HTERT RPE-1 (cell line): ENCODE data around the gene NCOA1.
"Not testable (repeated sequence)": the region's sequence is repeated elsewhere in the genome, so short reads cannot be mapped to it uniquely, and the experiment has no call there.

Experiments
- in situ Hi-C: fragments of 300-500 bp; cut with MboI; formaldehyde crosslinking; loops from 4 replicates; pipeline ENCODE4 v1.14.3; 2020; ENCODE audit warnings: low sequenced_read_pairs

The NCOA1 gene

GRCh38 chr2:24570225-24570624 lies 79.2 kb downstream of the NCOA1 start:
- in situ Hi-C loops = no loop called here

GRCh38 chr2:24571828-24572442 lies 80.9 kb downstream of the NCOA1 start:
- in situ Hi-C loops = no loop called here

GRCh38 chr2:24576146-24576545 lies 85.1 kb downstream of the NCOA1 start:
- in situ Hi-C loops = no loop called here

- in situ Hi-C loops = no loop called here
Measured at GRCh38 chr2:24576617-24577016, 85.6 kb downstream of the NCOA1 start.

GRCh38 chr2:24577481-24577880 lies 86.4 kb downstream of the NCOA1 start:
- in situ Hi-C loops = no loop called here

GRCh38 chr2:24579053-24579803 lies 88.2 kb downstream of the NCOA1 start:
- in situ Hi-C loops = no loop called here

GRCh38 chr2:24580561-24580960 lies 89.5 kb downstream of the NCOA1 start:
- in situ Hi-C loops = no loop called here

- in situ Hi-C loops = not testable (repeated sequence)
Measured at GRCh38 chr2:24581971-24582370, 90.9 kb downstream of the NCOA1 start.

- in situ Hi-C loops = no loop called here
Measured at GRCh38 chr2:24586955-24587354, 95.9 kb downstream of the NCOA1 start.

- in situ Hi-C loops = no loop called here
Measured at GRCh38 chr2:24588294-24588693, 97.2 kb downstream of the NCOA1 start.

- in situ Hi-C loops = no loop called here
Measured at GRCh38 chr2:24592441-24593100, 101.5 kb downstream of the NCOA1 start.

GRCh38 chr2:24594283-24594682 lies 103.2 kb downstream of the NCOA1 start:
- in situ Hi-C loops = no loop called here

GRCh38 chr2:24597181-24597870 lies 106.3 kb downstream of the NCOA1 start:
- in situ Hi-C loops = no loop called here

GRCh38 chr2:24600140-24600539 lies 109.1 kb downstream of the NCOA1 start:
- in situ Hi-C loops = not testable (repeated sequence)

- in situ Hi-C loops = no loop called here
Measured at GRCh38 chr2:24611631-24612030, 120.6 kb downstream of the NCOA1 start.

- in situ Hi-C loops = no loop called here
Measured at GRCh38 chr2:24613154-24613814, 122.2 kb downstream of the NCOA1 start.

GRCh38 chr2:24616616-24617015 lies 125.6 kb downstream of the NCOA1 start:
- in situ Hi-C loops = no loop called here

- in situ Hi-C loops = no loop called here
Measured at GRCh38 chr2:24617424-24617823, 126.4 kb downstream of the NCOA1 start.

- in situ Hi-C loops = no loop called here
Measured at GRCh38 chr2:24618144-24618543, 127.1 kb downstream of the NCOA1 start.

GRCh38 chr2:24618680-24619079 lies 127.6 kb downstream of the NCOA1 start:
- in situ Hi-C loops = no loop called here

- in situ Hi-C loops = no loop called here
Measured at GRCh38 chr2:24620936-24621335, 129.9 kb downstream of the NCOA1 start.
